ENCODE measurements around the gene SLC8A2. TPM values are rescaled to one million over a fixed set of nuclear protein-coding genes. Genes with fewer than 3 reads are reported as not detected.

SLC8A2 gene
- total and polyA plus RNA-seq, 2 experiments from 2014 or later = 0.86 to 10.0 TPM

DNA sequence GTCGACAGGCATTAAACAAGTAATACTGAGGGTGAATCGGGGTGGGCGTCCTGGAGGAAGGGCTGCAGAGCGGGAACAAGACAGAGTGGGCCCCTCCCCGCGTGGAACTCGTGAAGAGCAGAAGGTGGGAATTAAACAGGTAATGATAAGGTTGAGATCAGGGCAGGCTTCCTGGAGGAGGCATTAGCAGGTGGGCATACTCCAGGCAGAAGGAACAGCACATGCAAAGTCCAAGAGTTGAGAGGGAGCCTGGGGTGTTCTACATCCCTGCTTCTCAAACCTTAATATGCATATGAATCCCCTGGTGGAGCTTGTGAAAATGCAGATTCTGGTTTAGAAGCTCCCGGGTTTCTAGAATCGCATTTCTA lies 23.3 kb downstream of the SLC8A2 start:
- no peak overlapping the region for H3K27ac ChIP-seq (ENCODE audit: low read depth)
- Mint-ChIP-seq H3K27ac (no peak overlapping the region), H3K9me3 (no peaks in the 10 kb centered on the region; the same call in 2 of the 3 replicates), H3K4me1 (peaks cover 35% of the 10 kb centered on the region), H3K27me3 (ENCODE audit: insufficient read depth, low read depth, poor library complexity) (peaks cover 33% of the 10 kb centered on the region), H3K4me3 (peak overlapping the region; percentile 81), H3K36me3 (ENCODE audit: low read depth) (no peaks in the 10 kb centered on the region; the same call in 2 of the 3 replicates)
- no peak for DNase-seq (ENCODE audit: low spot score)
- no peaks in the 10 kb centered on the region for H3K9me2 ChIP-seq (ENCODE audit: insufficient read depth)
- peak overlapping the region; percentile 67 for H3K4me3 ChIP-seq
- ATAC-seq = no peak
- peak overlapping the region; percentile 85; the same call in 1 of the 2 replicates for H2AFZ ChIP-seq
- peaks cover 6% of the 10 kb centered on the region for H4K20me1 ChIP-seq (replicated peaks; ENCODE audit: insufficient read depth)
- H3K79me2 ChIP-seq (replicated peaks; ENCODE audit: insufficient read depth) = no peaks in the 10 kb centered on the region
- peak overlapping the region; percentile 85 for H3K4me2 ChIP-seq
- H3K27me3 ChIP-seq (ENCODE audit: insufficient read depth) = peaks cover 23% of the 10 kb centered on the region
- H3K36me3 ChIP-seq (ENCODE audit: insufficient read depth) = no peaks in the 10 kb centered on the region
- H3F3A ChIP-seq (replicated peaks; ENCODE audit: low read depth) = peaks cover 28% of the 10 kb centered on the region; the same call in 1 of the 2 replicates
- peaks cover 23% of the 10 kb centered on the region for H3K4me1 ChIP-seq (ENCODE audit: insufficient read depth)
- TF ChIP-seq EZH2 (IDR thresholded peaks at IDR 0.05; ENCODE audit: low read depth, unreplicated experiment) = no peak
- TF ChIP-seq, protein P1, sequence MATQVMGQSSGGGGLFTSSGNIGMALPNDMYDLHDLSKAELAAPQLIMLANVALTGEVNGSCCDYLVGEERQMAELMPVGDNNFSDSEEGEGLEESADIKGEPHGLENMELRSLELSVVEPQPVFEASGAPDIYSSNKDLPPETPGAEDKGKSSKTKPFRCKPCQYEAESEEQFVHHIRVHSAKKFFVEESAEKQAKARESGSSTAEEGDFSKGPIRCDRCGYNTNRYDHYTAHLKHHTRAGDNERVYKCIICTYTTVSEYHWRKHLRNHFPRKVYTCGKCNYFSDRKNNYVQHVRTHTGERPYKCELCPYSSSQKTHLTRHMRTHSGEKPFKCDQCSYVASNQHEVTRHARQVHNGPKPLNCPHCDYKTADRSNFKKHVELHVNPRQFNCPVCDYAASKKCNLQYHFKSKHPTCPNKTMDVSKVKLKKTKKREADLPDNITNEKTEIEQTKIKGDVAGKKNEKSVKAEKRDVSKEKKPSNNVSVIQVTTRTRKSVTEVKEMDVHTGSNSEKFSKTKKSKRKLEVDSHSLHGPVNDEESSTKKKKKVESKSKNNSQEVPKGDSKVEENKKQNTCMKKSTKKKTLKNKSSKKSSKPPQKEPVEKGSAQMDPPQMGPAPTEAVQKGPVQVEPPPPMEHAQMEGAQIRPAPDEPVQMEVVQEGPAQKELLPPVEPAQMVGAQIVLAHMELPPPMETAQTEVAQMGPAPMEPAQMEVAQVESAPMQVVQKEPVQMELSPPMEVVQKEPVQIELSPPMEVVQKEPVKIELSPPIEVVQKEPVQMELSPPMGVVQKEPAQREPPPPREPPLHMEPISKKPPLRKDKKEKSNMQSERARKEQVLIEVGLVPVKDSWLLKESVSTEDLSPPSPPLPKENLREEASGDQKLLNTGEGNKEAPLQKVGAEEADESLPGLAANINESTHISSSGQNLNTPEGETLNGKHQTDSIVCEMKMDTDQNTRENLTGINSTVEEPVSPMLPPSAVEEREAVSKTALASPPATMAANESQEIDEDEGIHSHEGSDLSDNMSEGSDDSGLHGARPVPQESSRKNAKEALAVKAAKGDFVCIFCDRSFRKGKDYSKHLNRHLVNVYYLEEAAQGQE (IDR thresholded peaks at IDR 0.05; ENCODE audit: unreplicated experiment) = no peak
- no peak for TF ChIP-seq JUNB (IDR thresholded peaks at IDR 0.05; ENCODE audit: unreplicated experiment)
- TF ChIP-seq, protein P2, sequence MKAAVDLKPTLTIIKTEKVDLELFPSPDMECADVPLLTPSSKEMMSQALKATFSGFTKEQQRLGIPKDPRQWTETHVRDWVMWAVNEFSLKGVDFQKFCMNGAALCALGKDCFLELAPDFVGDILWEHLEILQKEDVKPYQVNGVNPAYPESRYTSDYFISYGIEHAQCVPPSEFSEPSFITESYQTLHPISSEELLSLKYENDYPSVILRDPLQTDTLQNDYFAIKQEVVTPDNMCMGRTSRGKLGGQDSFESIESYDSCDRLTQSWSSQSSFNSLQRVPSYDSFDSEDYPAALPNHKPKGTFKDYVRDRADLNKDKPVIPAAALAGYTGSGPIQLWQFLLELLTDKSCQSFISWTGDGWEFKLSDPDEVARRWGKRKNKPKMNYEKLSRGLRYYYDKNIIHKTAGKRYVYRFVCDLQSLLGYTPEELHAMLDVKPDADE (IDR thresholded peaks at IDR 0.05) = no peak
- no peak for TF ChIP-seq STAT1 (IDR thresholded peaks at IDR 0.05; ENCODE audit: unreplicated experiment)
- TF ChIP-seq NANOG (IDR thresholded peaks at IDR 0.05; ENCODE audit: borderline replicate concordance) = no peak
- no peak for TF ChIP-seq ZNF114 (CRISPR knock-in tag; IDR thresholded peaks at IDR 0.05)
- no peak for TF ChIP-seq ZNF331 (CRISPR knock-in tag; IDR thresholded peaks at IDR 0.05; ENCODE audit: low read depth)
- no peak for TF ChIP-seq EZH2phosphoT487 (IDR thresholded peaks at IDR 0.05; ENCODE audit: unreplicated experiment)
- TF ChIP-seq, protein P3, sequence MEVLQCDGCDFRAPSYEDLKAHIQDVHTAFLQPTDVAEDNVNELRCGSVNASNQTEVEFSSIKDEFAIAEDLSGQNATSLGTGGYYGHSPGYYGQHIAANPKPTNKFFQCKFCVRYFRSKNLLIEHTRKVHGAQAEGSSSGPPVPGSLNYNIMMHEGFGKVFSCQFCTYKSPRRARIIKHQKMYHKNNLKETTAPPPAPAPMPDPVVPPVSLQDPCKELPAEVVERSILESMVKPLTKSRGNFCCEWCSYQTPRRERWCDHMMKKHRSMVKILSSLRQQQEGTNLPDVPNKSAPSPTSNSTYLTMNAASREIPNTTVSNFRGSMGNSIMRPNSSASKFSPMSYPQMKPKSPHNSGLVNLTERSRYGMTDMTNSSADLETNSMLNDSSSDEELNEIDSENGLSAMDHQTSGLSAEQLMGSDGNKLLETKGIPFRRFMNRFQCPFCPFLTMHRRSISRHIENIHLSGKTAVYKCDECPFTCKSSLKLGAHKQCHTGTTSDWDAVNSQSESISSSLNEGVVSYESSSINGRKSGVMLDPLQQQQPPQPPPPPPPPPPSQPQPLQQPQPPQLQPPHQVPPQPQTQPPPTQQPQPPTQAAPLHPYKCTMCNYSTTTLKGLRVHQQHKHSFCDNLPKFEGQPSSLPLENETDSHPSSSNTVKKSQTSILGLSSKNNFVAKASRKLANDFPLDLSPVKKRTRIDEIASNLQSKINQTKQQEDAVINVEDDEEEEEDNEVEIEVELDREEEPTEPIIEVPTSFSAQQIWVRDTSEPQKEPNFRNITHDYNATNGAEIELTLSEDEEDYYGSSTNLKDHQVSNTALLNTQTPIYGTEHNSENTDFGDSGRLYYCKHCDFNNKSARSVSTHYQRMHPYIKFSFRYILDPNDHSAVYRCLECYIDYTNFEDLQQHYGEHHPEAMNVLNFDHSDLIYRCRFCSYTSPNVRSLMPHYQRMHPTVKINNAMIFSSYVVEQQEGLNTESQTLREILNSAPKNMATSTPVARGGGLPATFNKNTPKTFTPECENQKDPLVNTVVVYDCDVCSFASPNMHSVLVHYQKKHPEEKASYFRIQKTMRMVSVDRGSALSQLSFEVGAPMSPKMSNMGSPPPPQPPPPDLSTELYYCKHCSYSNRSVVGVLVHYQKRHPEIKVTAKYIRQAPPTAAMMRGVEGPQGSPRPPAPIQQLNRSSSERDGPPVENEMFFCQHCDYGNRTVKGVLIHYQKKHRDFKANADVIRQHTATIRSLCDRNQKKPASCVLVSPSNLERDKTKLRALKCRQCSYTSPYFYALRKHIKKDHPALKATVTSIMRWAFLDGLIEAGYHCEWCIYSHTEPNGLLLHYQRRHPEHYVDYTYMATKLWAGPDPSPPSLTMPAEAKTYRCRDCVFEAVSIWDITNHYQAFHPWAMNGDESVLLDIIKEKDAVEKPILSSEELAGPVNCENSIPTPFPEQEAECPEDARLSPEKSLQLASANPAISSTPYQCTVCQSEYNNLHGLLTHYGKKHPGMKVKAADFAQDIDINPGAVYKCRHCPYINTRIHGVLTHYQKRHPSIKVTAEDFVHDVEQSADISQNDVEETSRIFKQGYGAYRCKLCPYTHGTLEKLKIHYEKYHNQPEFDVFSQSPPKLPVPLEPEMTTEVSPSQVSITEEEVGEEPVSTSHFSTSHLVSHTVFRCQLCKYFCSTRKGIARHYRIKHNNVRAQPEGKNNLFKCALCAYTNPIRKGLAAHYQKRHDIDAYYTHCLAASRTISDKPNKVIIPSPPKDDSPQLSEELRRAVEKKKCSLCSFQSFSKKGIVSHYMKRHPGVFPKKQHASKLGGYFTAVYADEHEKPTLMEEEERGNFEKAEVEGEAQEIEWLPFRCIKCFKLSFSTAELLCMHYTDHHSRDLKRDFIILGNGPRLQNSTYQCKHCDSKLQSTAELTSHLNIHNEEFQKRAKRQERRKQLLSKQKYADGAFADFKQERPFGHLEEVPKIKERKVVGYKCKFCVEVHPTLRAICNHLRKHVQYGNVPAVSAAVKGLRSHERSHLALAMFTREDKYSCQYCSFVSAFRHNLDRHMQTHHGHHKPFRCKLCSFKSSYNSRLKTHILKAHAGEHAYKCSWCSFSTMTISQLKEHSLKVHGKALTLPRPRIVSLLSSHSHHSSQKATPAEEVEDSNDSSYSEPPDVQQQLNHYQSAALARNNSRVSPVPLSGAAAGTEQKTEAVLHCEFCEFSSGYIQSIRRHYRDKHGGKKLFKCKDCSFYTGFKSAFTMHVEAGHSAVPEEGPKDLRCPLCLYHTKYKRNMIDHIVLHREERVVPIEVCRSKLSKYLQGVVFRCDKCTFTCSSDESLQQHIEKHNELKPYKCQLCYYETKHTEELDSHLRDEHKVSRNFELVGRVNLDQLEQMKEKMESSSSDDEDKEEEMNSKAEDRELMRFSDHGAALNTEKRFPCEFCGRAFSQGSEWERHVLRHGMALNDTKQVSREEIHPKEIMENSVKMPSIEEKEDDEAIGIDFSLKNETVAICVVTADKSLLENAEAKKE (CRISPR knock-in tag; IDR thresholded peaks at IDR 0.05) = no peak
- no peak for TF ChIP-seq POLR2AphosphoS5 (IDR thresholded peaks at IDR 0.05; ENCODE audit: low read depth)
- TF ChIP-seq, protein P4, sequence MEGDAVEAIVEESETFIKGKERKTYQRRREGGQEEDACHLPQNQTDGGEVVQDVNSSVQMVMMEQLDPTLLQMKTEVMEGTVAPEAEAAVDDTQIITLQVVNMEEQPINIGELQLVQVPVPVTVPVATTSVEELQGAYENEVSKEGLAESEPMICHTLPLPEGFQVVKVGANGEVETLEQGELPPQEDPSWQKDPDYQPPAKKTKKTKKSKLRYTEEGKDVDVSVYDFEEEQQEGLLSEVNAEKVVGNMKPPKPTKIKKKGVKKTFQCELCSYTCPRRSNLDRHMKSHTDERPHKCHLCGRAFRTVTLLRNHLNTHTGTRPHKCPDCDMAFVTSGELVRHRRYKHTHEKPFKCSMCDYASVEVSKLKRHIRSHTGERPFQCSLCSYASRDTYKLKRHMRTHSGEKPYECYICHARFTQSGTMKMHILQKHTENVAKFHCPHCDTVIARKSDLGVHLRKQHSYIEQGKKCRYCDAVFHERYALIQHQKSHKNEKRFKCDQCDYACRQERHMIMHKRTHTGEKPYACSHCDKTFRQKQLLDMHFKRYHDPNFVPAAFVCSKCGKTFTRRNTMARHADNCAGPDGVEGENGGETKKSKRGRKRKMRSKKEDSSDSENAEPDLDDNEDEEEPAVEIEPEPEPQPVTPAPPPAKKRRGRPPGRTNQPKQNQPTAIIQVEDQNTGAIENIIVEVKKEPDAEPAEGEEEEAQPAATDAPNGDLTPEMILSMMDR (conservative IDR thresholded peaks at IDR 0.05; ENCODE audit: low read depth in 2 of 2) = no peak
- no peak for TF ChIP-seq CREB1 (CRISPR knock-in tag; IDR thresholded peaks at IDR 0.05; ENCODE audit: low read depth)
